GM21737 (cell line): ENCODE measurements around the gene KANTR.

Source experiments
- ATAC-seq: cut with Tn5 transposase; IDR thresholded peaks from one replicate; pipeline ENCODE4 v1.9.1; 2021; ENCODE audit warnings: mild to moderate bottlenecking, moderate library complexity; ENCODE audit not compliant: unreplicated experiment

Gene KANTR

DNA sequence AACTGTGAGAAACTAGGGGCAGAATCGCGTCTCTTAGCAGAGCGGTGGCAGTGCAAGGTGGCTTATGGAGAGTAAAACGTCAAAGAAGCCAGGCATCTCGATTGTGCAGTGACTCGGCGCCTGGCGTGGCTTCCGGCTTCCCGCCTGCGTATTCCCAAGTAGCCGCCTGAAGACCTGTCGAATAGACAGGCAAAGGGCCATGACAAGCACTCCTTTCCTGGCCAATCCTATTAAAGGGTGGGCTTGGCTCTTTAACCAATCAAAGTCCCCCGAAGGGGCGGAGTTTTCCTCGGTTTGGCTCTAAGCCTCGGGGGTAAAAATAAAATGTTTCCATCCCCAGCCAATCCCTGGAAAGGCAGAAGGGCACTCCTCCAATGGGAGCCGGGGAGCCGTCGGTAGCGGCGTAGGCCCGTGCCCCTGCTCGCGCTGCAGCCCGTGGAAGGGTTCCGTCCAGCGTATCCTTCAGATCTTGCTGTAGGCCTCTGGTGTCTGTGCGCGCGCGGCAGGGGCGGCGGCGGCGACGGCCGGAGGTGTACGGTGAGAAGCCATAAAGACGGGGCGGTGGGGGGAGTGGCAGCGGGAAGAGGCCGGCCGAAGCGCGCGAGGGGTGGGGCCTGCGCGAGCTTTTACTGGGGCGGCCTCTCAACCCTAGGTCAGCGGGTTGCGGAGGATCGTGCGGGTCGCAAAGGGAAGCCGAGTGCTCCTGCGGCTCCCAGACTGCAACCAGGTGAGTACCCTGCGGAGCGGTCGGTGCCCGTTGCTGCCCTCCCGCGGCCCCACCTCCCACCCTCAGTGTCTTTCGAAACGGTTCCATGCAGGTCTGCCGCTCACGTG lies at the start of gene KANTR:
Gene KANTR (plus strand): TSS at position 395 of the 834 bp plus-strand sequence. CDS start 30,131 bp downstream, outside the sequence.
- peak; percentile 82 for ATAC-seq

GRCh38 chrX:53044995-53045394 lies 48.9 kb upstream of the KANTR start:
- no peak for ATAC-seq

DNA sequence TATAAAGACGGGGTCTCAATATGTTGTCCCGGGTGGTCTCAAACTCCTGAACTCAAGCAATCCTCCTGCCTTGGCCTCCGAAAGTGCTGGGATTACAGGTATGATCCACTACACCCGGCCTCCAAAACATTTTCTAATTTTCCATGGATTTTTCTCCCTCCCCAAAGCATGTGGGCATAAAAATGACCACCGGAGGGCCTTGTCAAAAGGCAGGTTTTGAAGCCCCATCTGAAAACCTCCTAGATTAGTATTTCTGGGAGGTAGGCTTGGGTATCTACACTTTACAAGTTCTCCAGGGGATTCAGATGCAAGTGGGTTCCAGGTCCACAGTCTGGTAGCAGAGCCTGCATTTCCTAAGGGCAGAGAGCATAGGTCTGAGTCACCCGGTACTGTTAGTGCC lies 46.7 kb upstream of the KANTR start:
- no peak for ATAC-seq

DNA sequence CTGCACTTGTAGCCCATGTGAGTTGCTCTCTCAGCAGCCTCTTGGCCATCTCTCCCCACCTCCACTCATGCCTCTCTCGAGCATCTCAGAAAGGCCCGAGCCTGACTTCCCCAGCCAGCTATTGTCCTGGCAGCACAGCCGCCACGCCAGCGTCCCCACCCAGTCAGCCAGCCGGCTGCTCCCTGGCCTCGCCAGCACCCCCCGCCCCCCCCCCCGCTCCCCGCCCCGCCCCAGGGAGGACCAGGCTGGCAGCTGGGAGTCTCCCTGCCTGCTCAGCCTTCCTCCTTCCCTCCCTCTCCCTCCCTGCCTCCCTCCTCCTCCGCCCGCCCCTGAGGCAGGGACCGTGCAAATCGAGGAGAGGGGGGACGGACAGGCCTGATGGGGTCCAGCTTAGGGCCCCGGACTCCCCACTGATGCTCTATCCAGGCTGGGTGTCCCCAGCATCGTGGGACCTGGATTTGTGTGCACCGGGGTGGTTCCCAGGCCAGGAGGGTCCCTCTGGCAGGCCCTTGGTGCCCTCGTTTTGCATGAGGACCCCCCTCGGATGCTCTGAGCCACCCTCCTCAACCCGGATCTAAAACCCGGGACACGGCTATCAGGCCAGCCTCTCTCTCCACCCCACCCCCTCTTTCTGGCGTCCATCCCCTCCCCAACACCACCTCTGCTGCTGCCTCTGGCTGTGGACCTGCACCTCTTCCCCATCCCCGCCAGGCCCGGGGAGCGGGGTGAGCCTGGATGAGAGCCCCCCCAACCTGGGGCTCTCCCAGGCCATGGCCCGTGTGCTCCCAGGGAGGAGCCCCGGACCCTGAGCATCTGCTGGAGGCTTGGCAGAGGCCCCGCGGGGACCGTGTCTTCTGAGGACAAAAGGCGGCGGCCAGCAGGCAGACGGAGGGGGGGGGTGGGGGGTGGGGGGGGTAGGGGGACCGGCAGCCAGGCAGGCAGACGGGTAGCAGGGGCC lies 45.5 kb upstream of the KANTR start, which contains the start of gene GPR173:
Gene GPR173 (plus strand): TSS at position 621 of the 958 bp plus-strand sequence. CDS start 27,833 bp downstream, outside the sequence.
- no peak for ATAC-seq

- no peak for ATAC-seq
Measured at GRCh38 chrX:53049127-53049517, 44.8 kb upstream of the KANTR start.

- ATAC-seq, result no peak
Measured at GRCh38 chrX:53050841-53051240, 43.1 kb upstream of the KANTR start.

GRCh38 chrX:53055244-53055849 lies 38.6 kb upstream of the KANTR start:
- no peak for ATAC-seq

- no peak for ATAC-seq
Measured at GRCh38 chrX:53056292-53056691, 37.6 kb upstream of the KANTR start.

GRCh38 chrX:53065104-53065503 lies 28.8 kb upstream of the KANTR start:
- no peak for ATAC-seq

GRCh38 chrX:53071064-53071463 lies 22.9 kb upstream of the KANTR start:
- ATAC-seq, result no peak

- peak; percentile 87 for ATAC-seq
Measured at GRCh38 chrX:53071604-53072417, 22.1 kb upstream of the KANTR start.

DNA sequence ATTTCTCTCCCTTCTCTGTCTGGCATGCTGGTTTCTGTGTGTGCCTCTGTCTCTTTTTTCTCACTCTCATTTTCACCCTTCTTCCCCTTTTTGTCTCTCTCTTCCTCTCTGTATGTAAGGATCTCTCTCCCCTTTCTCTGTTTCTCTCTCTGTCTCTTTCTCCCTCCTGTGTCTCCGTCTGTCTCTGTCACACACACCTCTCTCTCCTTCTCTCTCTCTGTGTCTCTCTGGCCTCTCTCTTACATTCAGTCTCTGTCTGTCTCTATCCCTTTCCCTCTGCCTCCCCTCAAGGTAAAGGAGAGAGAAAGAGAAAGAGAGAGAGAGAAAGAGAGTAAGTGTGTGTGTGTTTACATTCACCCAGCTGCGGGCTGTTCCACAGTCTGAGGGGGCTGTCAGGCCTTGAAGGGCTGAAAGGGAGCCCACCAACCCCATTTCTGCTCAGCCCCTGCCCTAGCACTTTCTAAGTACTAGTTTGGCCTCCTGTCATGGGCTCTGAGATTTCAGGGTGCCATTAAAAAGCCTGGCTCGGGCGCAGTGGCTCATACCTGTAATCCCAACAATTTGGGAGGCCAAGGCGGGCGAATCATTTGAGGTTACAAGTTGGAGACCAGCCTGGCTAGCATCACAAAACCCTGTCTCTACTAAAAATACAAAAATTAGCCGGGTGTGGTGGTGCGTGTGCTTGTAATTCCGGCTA lies 21.4 kb upstream of the KANTR start:
- ATAC-seq, result no peak

DNA sequence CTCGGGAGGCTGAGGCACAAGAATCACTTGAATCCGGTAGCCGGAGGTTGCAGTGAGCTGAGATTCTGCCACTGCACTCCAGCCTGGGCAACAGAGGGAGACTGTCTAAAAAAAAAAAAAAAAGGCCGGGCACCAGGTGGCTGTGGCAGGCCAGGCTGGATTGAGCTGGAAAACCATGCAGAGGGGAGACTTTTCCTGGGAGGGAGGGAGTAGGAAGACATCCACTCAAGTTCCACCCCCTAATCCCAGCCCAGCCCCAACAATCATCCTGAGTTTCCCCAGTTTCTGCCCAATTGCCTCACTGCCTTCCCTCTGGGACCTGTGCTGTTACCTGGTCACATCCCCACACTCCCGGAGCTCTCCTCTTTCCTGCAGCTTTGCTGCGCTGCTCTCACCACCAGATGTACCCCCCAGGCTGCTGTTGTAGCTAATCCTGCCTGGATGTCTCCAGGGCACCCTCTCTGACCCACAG lies 20.8 kb upstream of the KANTR start:
- ATAC-seq, result no peak

GRCh38 chrX:53075011-53075410 lies 18.9 kb upstream of the KANTR start:
- no peak for ATAC-seq

DNA sequence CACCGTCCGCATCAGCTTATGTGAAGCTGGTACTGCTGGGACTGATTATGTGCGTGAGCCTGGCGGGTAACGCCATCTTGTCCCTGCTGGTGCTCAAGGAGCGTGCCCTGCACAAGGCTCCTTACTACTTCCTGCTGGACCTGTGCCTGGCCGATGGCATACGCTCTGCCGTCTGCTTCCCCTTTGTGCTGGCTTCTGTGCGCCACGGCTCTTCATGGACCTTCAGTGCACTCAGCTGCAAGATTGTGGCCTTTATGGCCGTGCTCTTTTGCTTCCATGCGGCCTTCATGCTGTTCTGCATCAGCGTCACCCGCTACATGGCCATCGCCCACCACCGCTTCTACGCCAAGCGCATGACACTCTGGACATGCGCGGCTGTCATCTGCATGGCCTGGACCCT lies 17.3 kb upstream of the KANTR start:
- ATAC-seq, result no peak

DNA sequence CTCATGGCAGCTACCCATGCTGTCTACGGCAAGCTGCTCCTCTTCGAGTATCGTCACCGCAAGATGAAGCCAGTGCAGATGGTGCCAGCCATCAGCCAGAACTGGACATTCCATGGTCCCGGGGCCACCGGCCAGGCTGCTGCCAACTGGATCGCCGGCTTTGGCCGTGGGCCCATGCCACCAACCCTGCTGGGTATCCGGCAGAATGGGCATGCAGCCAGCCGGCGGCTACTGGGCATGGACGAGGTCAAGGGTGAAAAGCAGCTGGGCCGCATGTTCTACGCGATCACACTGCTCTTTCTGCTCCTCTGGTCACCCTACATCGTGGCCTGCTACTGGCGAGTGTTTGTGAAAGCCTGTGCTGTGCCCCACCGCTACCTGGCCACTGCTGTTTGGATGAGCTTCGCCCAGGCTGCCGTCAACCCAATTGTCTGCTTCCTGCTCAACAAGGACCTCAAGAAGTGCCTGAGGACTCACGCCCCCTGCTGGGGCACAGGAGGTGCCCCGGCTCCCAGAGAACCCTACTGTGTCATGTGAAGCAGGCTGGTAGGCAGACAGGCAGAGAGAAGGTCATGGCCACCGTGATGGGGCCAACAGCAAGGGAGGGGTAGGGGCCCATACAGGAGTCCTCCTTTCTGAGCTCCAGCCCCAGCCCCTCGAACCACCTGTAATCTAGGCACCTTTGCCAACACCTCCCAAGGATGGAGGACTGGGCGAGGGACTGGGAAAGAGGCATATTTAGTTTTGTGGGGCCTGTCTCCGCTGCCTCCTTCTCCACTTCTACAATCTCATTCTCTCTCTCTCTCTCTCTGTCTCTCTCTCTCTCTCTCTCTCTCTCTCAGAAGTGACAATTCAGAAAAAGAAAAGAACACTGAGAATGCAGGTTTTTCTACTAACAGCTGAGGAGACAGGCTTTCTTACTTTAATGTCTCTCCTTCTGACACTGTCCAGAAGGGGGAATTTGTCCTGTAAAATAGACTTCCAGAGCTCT lies 16.4 kb upstream of the KANTR start:
- no peak for ATAC-seq

DNA sequence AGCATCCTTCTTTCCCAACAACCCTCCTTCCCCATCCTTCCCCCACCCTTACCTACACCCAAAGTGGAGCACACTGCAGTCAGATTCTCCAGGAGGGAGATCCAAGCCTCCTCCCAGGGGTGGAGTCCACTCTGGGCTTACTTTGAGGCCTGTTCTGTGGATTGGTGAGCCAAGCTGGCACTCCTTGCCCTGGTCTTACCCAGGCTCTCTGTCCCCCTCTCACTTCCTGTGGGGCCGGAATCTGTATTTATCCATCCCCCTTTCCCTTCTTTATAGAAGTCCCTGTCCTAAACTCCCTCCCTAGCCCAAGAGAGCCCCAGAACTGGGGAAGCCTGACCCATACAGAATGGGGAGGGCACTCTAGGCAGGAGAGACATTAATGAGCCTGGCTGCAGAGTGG lies 15.0 kb upstream of the KANTR start:
- no peak for ATAC-seq
